Erythroblast (primary cell): Measurements from ENCODE around the gene RAB4B.
"Not testable (repeated sequence)": the region's sequence is repeated elsewhere in the genome, so short reads cannot be mapped to it uniquely, and the experiment has no call there.

Experiments used
- DNase-seq, 2 experiments: peaks; one replicate each; lab custom pipeline; 2025; lab: John Stamatoyannopoulos, UW
- GATA1 ChIP-seq: IDR thresholded peaks from 2 replicates; pipeline ENCODE4 v1.6.1; 2011; ENCODE audit warnings: low read depth, mild to moderate bottlenecking, control low read depth, low read length, moderate library complexity
- POLR2A ChIP-seq: IDR thresholded peaks from 2 replicates; pipeline ENCODE4 v1.6.1; 2011; ENCODE audit warnings: mild to moderate bottlenecking, low read length

RAB4B gene

DNA sequence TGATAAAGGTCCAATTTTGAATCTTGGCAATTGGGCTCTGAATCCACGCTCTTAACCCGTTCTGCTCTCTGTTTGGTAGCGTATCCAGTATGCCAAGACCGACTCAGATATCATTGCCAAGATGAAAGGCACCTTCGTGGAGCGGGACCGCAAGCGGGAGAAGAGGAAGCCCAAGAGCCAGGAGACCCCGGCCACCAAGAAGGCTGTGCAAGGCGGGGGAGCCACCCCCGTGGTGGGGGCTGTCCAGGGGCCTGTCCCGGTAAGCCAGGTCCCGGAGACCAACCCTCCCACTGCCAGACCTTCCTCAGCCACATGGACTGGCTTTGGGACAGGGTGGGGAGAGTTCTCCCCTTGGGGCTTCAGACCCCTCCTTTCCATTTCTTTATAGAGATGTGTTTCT, 18.7 kb upstream of the RAB4B start:
- DNase-seq: no peak
- TF ChIP-seq GATA1: no peak
- no peak for TF ChIP-seq POLR2A

DNA sequence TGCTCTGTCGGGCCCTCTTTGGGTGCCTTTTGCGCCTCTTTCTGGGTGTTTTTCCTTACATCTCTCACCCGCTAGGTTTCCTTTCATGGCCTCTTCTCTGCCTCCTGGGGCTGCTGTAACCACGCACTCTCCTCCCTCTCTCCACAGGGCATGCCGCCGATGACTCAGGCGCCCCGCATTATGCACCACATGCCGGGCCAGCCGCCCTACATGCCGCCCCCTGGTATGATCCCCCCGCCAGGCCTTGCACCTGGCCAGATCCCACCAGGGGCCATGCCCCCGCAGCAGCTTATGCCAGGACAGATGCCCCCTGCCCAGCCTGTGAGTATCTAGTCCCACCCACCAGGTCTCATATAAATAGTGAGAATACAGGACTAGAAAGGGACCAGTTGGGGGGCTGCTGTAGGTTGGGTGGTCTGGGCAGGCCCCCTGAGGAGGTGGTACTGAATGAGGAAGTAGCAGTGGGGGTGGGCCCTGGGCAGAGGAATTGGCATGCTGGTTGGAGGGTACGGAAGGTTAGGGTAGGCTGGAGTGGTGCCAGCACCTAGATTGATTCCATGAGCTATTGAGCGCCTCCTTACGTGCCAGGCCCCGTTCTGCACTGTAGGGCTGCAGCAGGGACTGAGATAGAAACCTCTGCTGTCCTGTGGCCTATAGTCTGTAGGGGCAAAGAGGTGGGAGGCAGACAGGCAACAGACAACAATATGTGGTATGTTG, 15.1 kb upstream of the RAB4B start:
- DNase-seq: no peak
- TF ChIP-seq POLR2A (no peak), GATA1 (no peak)

DNA sequence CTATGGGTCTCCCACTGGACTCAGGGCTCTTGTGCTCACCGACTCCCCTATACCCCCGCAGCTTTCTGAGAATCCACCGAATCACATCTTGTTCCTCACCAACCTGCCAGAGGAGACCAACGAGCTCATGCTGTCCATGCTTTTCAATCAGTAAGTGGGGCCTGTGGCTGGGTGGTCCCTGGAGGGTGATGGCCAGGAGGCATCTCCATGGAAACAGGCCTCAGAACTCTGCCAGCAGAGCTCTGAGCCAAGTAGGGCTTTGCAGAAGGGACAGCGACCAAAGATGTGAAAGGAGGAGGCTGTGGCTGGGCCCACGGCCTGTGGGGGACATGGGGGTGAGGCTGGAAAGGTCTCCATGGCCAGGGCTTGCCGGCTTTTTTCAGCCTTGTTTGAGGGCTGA, 14.5 kb upstream of the RAB4B start:
- TF ChIP-seq POLR2A (no peak), GATA1 (no peak)
- DNase-seq: no peak

DNA sequence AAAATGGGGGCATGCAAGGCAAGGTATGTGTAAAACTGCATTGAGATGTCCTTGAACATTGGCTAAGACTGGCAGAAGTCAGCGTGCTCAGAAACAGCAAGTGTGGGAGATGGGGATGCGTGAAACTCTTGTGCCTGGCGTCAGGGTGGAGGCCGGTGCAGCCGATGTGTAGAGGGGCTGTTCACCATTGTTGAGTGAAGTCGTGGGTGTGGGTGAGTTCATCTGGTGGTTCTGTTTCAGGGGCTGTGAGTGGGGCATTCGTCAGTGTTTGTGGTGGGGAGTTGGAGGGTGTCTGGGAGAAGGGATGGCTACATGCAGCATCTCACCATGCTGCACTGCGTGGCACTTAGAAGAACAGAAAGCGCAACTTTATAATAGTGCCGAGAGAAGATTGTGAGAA, 14.1 kb upstream of the RAB4B start:
- no peak for DNase-seq
- TF ChIP-seq GATA1 (no peak), POLR2A (no peak)

DNA sequence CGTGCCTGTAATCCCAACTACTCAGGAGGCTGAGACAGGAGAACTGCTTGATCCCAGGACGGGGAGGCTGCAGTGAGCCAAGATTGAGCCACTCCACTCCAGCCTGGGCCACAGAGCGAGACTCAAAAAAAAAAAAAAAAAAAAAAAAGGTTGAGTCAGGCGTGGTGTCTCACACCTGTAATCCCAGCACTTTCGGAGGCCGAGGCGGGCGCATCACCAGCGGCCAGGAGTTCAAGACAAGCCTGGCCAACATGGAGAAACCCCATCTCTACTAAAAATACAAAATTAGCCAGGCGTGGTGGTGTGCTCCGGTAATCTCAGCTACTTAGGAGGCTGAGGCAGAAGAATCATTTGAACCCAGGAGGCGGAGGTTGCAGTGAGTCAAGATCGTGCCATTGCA, 11.7 kb upstream of the RAB4B start:
- not testable (repeated sequence) for DNase-seq

DNA sequence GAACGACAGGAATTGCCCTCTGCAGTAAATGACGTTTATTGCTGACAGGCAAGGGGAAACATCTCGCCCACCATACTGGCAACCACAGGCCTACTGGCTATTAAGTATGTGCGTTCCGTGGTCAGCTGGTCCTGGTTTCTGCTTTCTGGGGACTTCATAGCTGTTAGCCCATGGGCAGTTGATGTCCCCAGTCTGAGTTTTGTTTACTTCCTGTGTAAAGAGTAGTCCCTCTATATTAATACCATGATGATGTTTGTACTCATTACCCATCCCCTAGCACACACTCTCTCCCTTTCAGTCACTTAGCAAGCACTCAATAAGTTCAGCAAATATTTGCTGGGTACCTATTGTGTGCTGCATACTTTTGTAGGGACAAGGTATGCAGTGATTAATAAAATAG, 9.2 kb upstream of the RAB4B start:
- TF ChIP-seq POLR2A: no peak
- DNase-seq: no peak

DNA sequence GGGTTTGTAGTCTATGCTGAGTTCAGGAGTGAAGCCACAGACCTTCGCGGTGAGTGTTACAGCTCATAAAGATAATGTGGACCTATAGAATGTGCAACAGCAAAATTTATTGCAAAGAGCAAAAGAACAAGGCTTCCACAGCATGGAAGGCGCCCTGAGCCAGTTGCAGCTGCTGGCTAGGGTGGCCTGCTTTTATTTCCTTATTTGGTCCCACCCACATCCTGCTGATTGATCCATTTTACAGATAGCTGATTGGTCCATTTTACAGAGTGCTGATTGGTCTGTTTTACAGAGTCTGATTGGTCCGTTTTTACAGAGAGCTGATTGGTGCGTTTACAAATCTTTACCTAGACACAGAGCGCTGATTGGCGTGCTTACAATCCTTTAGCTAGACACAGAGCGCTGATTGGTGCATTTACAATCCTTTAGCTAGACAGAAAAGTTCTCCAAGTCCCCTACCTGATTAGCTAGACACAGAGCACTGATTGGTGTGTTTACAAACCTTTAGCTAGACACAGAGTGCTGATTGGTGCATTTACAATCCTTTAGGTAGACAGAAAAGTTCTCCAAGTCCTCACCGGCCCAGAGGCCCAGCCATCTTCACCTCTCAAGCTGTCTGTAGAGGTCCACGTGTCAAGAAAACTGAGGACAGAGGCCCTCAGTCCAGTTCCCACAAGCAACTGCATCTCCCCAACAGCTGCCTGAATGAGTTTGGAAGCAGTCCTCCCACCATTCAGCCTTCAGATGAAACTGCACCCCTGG, 6.8 kb upstream of the RAB4B start:
- DNase-seq: peak; percentile 31 to 53

DNA sequence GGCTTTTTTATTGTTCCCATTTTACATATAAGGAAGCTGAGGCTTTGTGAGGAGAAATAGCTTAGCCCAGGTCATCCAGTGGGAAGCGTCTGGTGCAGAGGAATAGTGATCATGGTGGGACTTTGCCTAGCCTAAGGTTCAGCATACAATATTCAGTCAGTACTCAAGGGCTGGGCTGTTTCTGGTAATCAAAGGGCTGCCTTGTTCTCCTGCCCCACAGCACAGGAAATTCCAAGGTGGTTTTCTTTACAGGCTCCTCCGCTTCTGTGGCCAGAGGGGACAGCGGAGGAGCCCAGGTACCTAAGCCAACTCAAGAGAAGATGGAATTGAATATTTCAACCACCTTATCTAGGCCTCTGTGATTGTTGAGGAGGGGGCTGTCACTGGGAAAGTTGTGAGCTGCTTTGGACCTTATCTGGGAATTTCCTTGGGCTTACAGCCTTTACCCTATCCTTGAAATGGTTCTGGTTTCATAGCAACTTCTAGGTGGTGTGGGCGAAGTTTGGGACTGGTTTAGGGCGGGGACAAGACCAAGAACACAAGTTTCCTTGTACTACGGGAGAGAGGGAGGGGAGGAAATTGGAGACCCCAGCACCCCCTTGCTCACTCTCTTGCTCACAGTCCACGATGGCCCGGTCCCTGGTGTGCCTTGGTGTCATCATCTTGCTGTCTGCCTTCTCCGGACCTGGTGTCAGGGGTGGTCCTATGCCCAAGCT, 3.0 kb upstream of the RAB4B start, which contains the start of gene MIA:
Gene MIA (plus strand): TSS at position 606 of the 716 bp plus-strand sequence. CDS start 22 bp downstream, at position 628.
- no peak for TF ChIP-seq POLR2A
- no peak for TF ChIP-seq GATA1

DNA sequence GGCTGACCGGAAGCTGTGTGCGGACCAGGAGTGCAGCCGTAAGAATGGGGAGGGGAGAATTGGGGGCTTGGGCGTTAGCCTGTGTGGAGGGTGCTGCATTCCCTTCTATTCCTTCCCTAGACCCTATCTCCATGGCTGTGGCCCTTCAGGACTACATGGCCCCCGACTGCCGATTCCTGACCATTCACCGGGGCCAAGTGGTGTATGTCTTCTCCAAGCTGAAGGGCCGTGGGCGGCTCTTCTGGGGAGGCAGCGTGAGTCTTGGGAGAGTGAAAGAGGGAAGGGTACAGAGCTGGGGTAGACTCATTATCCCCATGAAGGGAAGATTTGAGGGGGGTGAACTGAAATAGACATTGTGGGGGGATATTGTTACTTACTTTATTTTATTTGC, 2.4 kb upstream of the RAB4B start:
- no peak for TF ChIP-seq GATA1
- TF ChIP-seq POLR2A: no peak
- DNase-seq: no peak

More for the DNA sequence above, 3.0 kb upstream of the RAB4B start, which contains the start of gene MIA:
- DNase-seq: no peak

DNA sequence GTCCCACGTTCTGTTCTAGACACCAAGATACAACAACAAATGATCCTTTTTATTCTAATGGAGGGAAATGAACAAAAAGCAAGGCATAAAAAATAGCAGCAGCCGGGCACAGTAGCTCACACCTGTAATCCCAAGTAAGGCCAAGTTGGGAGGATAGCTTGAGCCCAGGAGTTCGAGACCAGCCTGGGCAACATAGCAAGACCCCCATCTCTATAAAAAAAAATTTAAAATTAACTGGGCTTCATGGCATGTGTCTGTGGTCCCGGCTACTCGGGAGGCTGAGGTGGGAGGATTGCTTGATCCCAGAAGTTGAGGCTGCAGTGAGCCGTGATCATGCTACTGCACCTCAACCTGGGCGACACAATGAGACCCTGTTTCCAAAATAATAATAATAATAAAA, 1.7 kb upstream of the RAB4B start:
- no peak for DNase-seq
- TF ChIP-seq GATA1: no peak
- no peak for TF ChIP-seq POLR2A

DNA sequence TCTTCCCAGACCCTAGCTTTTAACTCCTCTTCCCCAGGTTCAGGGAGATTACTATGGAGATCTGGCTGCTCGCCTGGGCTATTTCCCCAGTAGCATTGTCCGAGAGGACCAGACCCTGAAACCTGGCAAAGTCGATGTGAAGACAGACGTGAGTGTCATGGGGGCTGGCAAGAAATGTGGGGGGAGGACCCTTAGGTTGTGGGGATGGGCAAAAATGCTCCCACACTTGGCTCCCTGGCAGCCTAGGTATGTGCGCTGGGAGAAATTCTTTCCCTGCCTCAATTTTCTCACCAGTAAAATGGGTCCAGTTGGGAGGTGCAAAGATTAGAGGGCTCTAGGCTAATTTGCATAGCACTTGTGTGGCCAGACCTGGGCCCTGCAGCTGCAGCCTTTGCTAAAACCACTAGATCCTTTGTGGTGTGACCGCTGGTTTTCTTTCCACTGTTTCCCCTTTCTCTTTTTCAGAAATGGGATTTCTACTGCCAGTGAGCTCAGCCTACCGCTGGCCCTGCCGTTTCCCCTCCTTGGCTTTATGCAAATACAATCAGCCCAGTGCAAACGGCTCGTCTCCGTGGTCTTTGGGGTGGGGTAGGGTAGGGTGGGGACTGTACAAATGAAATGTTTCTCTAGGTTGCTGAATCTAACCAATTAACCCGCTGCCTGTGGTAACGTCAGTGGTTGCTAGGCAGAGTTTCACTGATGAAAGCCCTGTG, 959 bp upstream of the RAB4B start:
- TF ChIP-seq POLR2A: no peak
- no peak for TF ChIP-seq GATA1
- peak; percentile 93 to 96 for DNase-seq

DNA sequence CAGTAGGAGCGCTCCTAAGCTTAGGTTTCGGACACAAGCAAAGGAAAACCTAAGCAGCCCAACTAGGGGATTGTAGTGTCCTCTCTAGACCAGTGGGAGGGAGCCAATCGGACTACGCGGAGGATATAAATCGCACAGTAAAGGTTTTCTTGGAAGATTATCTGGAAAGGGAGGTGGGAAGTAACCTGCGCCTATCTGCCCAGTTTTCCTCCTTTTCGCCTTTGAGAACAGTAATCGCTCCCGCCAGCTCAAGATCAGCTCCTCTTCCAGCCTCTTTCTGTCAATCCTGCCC, 456 bp upstream of the RAB4B start:
- TF ChIP-seq POLR2A: no peak
- TF ChIP-seq GATA1: no peak
- DNase-seq: no peak

DNA sequence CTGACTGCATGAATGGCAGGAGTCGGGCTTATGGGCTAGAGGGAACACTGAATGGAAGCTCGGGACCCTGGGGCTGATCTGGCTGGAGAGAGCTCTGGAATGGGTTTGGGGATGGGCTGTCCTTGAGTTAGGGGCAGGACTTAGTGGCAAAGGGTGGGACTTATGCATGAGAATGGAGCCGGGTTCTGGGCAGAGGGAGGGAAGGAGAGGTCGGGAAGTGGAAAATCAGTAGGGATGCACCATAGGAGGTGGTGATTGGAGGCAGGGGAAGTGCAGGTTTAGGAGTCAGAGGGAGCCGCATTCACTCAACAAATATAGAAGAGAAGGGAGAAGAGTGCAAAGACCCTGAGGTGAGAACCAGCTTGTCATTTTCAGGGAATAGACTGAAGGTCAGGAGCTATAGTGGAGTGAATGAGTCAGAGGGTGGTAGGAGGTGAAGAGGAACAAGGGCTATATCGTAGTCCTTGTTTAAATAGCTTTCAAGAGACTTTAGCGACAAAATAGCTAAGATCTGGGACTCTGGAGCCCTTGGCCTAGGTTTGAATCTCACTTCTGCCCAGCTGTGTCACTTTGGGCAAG, 748 bp downstream of the RAB4B start:
- DNase-seq: peak; percentile 34 to 41

More for the DNA sequence above, 748 bp downstream of the RAB4B start:
- no peak for TF ChIP-seq GATA1
- no peak for TF ChIP-seq POLR2A
